Upper lobe of left lung (tissue), 4 donors: Measurements from ENCODE around the gene ABLIM2.

ENCODE experiments used
- CTCF ChIP-seq, 6 experiments: fragments of 450-650 bp in 4 of 6; fragments of 200-600 bp in 2 of 6; sonication (generic) in 2 of 6; IDR thresholded peaks; one replicate each; pipeline ENCODE4 v1.5.1; 2016 to 2019; ENCODE audit warnings: antibody characterized with exemption in 6 of 6
- POLR2AphosphoS5 ChIP-seq, 2 donors: sonication (generic); formaldehyde crosslinking; IDR thresholded peaks; one replicate each; pipeline ENCODE4 v1.5.1; 2017; ENCODE audit warnings: antibody characterized with exemption in 2 of 2

DNA sequence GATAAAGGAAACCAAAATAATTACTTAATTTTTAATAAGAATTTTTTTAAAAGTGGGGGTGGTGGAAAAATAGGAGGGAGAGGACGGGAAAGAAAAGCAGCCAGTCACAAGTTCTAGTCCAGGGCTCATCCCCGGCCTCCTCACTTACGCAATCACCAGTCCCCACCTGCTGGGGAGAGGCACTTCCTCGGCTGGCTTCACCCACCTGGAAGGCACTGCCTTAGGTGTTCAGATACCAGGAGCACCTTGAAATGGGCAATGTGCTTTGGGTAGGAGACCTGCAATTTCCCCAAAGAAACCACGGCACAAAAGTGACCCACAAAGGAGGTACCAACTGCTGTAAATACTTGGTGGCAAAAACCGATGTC, 242.8 kb downstream of the ABLIM2 start:
- TF ChIP-seq CTCF (IDR thresholded peaks at IDR 0.05) (no peak), POLR2AphosphoS5 (IDR thresholded peaks at IDR 0.05) (no peak)
